Memory B cell (primary cell): ENCODE data around the gene PER2.

Experiments
- ATAC-seq: fragments of 150-1000 bp; cut with Tn5 transposase; 2 replicates; pipeline ENCODE4 v1.10.0; 2021; ENCODE audit warnings: low read depth, mild to moderate bottlenecking, moderate library complexity
- DNase-seq, 2 donors: peaks; one replicate each; pipeline ENCODE4 v3.0.0; 2022; ENCODE audit warnings: low spot score in 2 of 2
- H3K27ac Mint-ChIP-seq: one replicate; pipeline ENCODE4 v1.8.0; 2022; ENCODE audit warnings: mild to moderate bottlenecking, moderate library complexity, mixed read lengths
- H3K27me3 Mint-ChIP-seq: one replicate; pipeline ENCODE4 v1.8.0; 2022; ENCODE audit warnings: mixed read lengths
- H3K36me3 Mint-ChIP-seq: one replicate; pipeline ENCODE4 v1.8.0; 2022; ENCODE audit warnings: mild to moderate bottlenecking, mixed read lengths
- H3K4me1 Mint-ChIP-seq: one replicate; pipeline ENCODE4 v1.8.0; 2022; ENCODE audit warnings: mixed read lengths
- H3K4me3 Mint-ChIP-seq: one replicate; pipeline ENCODE4 v1.8.0; 2022; ENCODE audit warnings: mild to moderate bottlenecking, moderate library complexity, mixed read lengths
- H3K9me3 Mint-ChIP-seq: one replicate; pipeline ENCODE4 v1.8.0; 2022; ENCODE audit warnings: mixed read lengths

The PER2 gene

GRCh38 chr2:238247002-238247822, 41.2 kb downstream of the PER2 start:
- Mint-ChIP-seq H3K4me1 (peaks cover 2% of the 10 kb centered on the region), H3K27me3 (no peaks in the 10 kb centered on the region), H3K27ac (no peak overlapping the region), H3K36me3 (peaks cover 21% of the 10 kb centered on the region), H3K9me3 (no peaks in the 10 kb centered on the region), H3K4me3 (no peak overlapping the region)
- ATAC-seq (no peak), DNase-seq (no peak)

DNA sequence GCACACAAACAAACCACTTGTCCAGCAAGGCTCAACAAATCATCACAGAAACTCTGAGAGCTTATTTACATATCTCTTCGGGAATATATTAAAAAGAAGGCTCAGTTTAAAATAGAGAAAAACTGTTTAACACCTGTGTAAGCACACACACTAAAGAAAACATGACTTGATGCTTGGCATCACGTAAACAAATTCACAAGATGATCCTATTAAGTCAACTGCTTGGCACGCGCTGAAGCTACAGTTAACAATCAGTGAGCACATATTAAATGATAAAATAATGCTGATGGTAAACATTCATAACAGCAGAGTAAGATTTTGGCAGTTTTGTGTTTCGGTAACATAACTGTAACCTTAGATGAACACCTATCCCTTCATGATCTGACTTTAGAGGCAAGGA, 44.3 kb downstream of the PER2 start:
- no peak overlapping the region for H3K4me3 Mint-ChIP-seq
- H3K36me3 Mint-ChIP-seq, result peaks cover 15% of the 10 kb centered on the region
- ATAC-seq (no peak), DNase-seq (no peak)
- H3K9me3 Mint-ChIP-seq, result no peaks in the 10 kb centered on the region
- H3K27me3 Mint-ChIP-seq, result peaks cover 2% of the 10 kb centered on the region
- peaks cover 5% of the 10 kb centered on the region for H3K4me1 Mint-ChIP-seq
- no peak overlapping the region for H3K27ac Mint-ChIP-seq

- ATAC-seq (no peak), DNase-seq (no peak)
- Mint-ChIP-seq H3K9me3 (no peaks in the 10 kb centered on the region), H3K36me3 (peaks cover 15% of the 10 kb centered on the region), H3K4me3 (no peak overlapping the region), H3K27me3 (peaks cover 2% of the 10 kb centered on the region), H3K4me1 (peaks cover 5% of the 10 kb centered on the region), H3K27ac (no peak overlapping the region)
These were observed 44.8 kb downstream of the PER2 start for GRCh38 chr2:238243496-238244076.

- ATAC-seq (no peak), DNase-seq (no peak)
- Mint-ChIP-seq H3K9me3 (no peaks in the 10 kb centered on the region), H3K36me3 (peaks cover 12% of the 10 kb centered on the region), H3K4me1 (peaks cover 3% of the 10 kb centered on the region), H3K27ac (no peak overlapping the region), H3K4me3 (no peak overlapping the region), H3K27me3 (peaks cover 2% of the 10 kb centered on the region)
These were observed 45.5 kb downstream of the PER2 start for GRCh38 chr2:238242731-238243495.

GRCh38 chr2:238241970-238242369, 46.4 kb downstream of the PER2 start:
- Mint-ChIP-seq H3K4me3 (peak overlapping the region; percentile 67), H3K27me3 (peaks cover 2% of the 10 kb centered on the region), H3K27ac (no peak overlapping the region), H3K4me1 (peaks cover 3% of the 10 kb centered on the region), H3K9me3 (no peaks in the 10 kb centered on the region), H3K36me3 (peaks cover 7% of the 10 kb centered on the region)
- no peak for ATAC-seq
- no peak for DNase-seq

DNA sequence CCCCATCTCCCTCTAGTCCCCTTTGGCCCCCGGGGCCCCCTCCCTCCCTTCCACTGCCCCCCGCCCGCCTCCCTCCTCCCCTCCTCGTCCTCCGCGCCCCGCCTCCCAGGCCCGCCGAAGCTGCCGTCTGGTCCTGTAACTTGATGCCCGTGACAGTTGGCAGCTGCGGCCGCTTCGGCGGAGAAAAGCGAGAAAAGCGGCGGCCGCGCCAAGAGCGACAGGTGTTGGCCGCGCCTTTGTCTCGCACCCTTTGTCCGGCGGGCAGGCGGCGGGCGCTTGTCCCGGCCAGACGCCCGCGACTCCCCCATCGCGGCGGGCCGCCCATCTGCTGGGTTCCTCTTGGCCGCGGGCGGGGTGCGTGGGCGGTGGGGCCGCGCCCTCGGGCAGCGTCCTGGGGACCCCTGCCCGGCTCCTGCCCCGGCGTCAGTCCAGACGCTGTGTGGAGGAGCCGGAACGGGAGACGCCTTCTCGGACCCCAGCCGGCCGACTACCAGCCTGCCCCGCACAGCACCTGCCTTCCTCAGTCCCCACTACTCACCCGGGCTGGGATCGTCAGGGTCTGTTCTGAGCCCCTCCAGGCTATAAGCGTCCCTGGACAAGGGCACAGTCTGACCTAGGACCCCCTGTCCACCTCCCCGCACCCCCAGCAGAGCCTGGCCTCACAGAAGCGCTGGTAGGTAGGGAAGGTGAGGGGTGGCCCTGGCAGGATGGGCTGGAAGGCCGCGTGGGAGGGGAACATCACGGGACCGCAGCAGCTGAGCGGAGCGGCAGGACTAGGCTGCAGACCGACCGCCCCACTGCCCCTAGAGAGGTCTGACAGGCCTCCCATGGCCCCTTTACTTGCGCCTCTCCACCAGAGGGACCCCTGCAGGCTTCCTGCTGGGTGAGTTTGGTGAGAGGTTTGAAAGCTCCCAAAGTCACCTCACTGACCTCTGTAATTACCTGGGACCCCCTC, 47.4 kb downstream of the PER2 start:
- no peak for ATAC-seq
- peaks cover 7% of the 10 kb centered on the region for H3K27me3 Mint-ChIP-seq
- H3K27ac Mint-ChIP-seq, result no peak overlapping the region
- peak overlapping the region; percentile 99 for H3K4me3 Mint-ChIP-seq
- H3K4me1 Mint-ChIP-seq, result peaks cover 3% of the 10 kb centered on the region
- DNase-seq, result no peak
- H3K36me3 Mint-ChIP-seq, result peaks cover 4% of the 10 kb centered on the region
- H3K9me3 Mint-ChIP-seq, result no peaks in the 10 kb centered on the region

DNA sequence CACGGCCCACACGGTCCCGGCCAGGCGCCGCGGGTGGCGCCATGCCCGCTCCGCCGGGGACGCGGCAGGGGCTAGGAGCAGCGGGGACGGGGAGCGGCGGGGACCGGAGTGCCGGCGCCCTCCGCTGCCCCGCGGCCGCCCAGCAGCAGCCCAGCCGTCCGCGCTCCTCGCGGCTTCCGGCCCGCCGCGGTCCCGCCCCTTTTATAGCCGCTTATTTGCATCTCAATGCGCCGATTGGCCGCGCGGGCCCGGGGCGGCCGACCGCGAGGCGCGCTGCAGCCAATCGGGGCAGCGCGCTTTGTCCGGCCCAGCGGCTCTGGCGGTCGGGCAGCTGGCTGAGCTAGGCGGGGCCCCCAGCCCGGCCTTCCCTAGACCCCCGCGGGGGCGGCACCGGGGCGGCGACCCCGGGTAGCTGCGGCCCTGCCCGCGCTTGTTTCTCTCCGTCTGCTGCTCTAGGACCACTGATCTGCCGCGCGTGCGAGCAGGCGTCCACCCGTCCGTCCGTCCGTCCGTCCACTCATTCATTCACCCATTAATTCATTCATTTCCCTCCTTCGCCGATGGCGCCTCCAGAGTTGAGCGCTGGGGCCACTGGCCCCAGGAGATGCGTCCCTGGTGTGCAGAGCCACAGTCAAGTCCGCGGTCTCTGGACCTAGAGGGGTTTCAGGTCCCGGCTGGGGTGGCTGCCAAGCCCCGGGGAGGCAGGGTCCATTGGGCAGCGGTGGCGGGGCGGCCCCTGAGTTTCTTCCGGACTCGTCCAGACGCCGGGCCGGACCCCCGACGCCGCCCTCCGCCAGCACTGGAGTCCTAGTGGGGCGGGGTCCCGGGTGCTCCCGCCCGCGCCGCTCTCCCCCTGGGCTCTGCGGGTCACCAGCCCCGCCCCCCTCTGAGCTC, 48.3 kb downstream of the PER2 start, which contains the start of gene HES6:
TSS of gene HES6 (minus strand) at position 176 of the 894 bp plus-strand sequence. CDS start at position 43, 133 bp downstream.
- Mint-ChIP-seq H3K4me3 (peak within 1 kb of the TSS; percentile 99), H3K27ac (no peak within 1 kb of the TSS), H3K36me3 (peaks cover 2% of the 10 kb centered on the region), H3K9me3 (no peaks in the 10 kb centered on the region), H3K4me1 (peaks cover 9% of the 10 kb centered on the region), H3K27me3 (peaks cover 16% of the 10 kb centered on the region)
- ATAC-seq, result peak; percentile 86
- peak; percentile 60 to 69 for DNase-seq

- peak in 1 of 2 donors; percentile 14 for DNase-seq
- H3K36me3 Mint-ChIP-seq, result peaks cover 2% of the 10 kb centered on the region
- peak overlapping the region; percentile 67 for H3K4me3 Mint-ChIP-seq
- H3K9me3 Mint-ChIP-seq, result no peaks in the 10 kb centered on the region
- ATAC-seq, result peak; percentile 34
- H3K27me3 Mint-ChIP-seq, result peaks cover 16% of the 10 kb centered on the region
- H3K27ac Mint-ChIP-seq, result no peak overlapping the region
- H3K4me1 Mint-ChIP-seq, result peaks cover 10% of the 10 kb centered on the region
These were observed 48.9 kb downstream of the PER2 start for GRCh38 chr2:238239543-238239862.

DNA sequence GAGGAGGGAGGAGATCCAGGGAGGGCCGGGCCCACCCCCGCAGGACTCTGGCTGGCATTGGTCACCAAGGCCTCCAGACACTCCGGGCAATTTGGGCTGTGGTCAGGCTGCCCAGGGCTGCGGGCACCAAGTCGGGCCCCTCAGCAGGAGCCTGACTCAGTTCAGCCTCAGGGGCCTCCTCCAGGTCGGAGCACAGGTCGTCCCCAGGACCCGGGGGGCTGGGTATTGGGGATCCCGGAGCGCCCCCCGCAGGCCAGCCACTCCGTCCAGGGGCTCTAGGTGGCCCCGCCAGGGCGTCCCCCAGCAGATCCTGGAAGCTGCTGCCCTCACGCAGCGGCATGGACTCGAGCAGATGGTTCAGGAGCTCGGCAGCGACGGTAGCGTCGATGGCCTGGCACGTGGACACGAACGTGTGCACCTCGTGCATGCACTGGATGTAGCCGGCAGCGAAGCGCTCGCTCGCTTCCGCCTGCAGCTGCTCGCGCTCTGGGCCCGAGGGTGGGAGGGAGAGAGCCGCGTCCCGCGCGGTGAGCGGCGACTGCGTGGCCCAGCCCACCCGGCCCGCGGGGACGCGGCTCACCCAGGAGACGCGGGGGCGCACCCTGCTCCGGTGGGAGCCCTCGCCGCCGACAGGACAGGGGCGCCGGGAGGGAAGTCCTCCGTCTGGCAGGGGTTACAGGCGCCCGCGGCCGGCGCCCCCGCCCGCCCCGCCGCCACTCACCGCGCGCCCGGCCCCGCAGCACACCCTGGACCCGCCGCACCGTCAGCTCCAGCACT, 49.5 kb downstream of the PER2 start:
- peaks cover 17% of the 10 kb centered on the region for H3K27me3 Mint-ChIP-seq
- H3K4me1 Mint-ChIP-seq, result peaks cover 10% of the 10 kb centered on the region
- ATAC-seq (peak; percentile 49), DNase-seq (peak; percentile 27 to 50)
- no peak overlapping the region for H3K27ac Mint-ChIP-seq
- H3K4me3 Mint-ChIP-seq, result peak overlapping the region; percentile 65
- H3K9me3 Mint-ChIP-seq, result no peaks in the 10 kb centered on the region
- H3K36me3 Mint-ChIP-seq, result peaks cover 2% of the 10 kb centered on the region

- Mint-ChIP-seq H3K9me3 (no peaks in the 10 kb centered on the region), H3K4me1 (peaks cover 12% of the 10 kb centered on the region), H3K36me3 (peaks cover 3% of the 10 kb centered on the region), H3K27me3 (peaks cover 20% of the 10 kb centered on the region), H3K4me3 (peak overlapping the region; percentile 49), H3K27ac (no peak overlapping the region)
- DNase-seq (no peak), ATAC-seq (no peak)
These were observed 50.1 kb downstream of the PER2 start for GRCh38 chr2:238238311-238238765.

- no peak for ATAC-seq
- Mint-ChIP-seq H3K27ac (no peak overlapping the region), H3K27me3 (peaks cover 20% of the 10 kb centered on the region)
These were observed 50.8 kb downstream of the PER2 start for GRCh38 chr2:238237431-238238135.

More at GRCh38 chr2:238237431-238238135, 50.8 kb downstream of the PER2 start:
- DNase-seq, result no peak
- H3K9me3 Mint-ChIP-seq, result no peaks in the 10 kb centered on the region
- H3K4me1 Mint-ChIP-seq, result peaks cover 12% of the 10 kb centered on the region
- H3K4me3 Mint-ChIP-seq, result no peak overlapping the region
- peaks cover 3% of the 10 kb centered on the region for H3K36me3 Mint-ChIP-seq
